OCI-M2 (cell line): Measurements from ENCODE around the gene HDAC7.

ENCODE experiments used
- DNase-seq: peaks from one replicate; lab custom pipeline; 2025; ENCODE audit not compliant: unreplicated experiment; lab: John Stamatoyannopoulos, UW

HDAC7 gene

GRCh38 chr12:47768323-47768811, 51.3 kb downstream of the HDAC7 start:
- DNase-seq = no peak

GRCh38 chr12:47767216-47767724, 52.4 kb downstream of the HDAC7 start:
- no peak for DNase-seq

- DNase-seq = no peak
Observed at GRCh38 chr12:47766502-47767215, 53.0 kb downstream of the HDAC7 start.

GRCh38 chr12:47763481-47764346, 56.0 kb downstream of the HDAC7 start:
- DNase-seq = no peak

- DNase-seq = no peak
Observed at GRCh38 chr12:47762850-47763465, 56.7 kb downstream of the HDAC7 start.

GRCh38 chr12:47758834-47759690, 60.6 kb downstream of the HDAC7 start, which contains the start of gene RAPGEF3:
RAPGEF3 (minus strand) TSS chr12:47758880; CDS start chr12:47758556, 324 bp downstream.
- no peak for DNase-seq

- DNase-seq = no peak
Observed at GRCh38 chr12:47758584-47758833, 61.2 kb downstream of the HDAC7 start.

GRCh38 chr12:47757840-47758583, 61.7 kb downstream of the HDAC7 start:
- no peak for DNase-seq

GRCh38 chr12:47757364-47757839, 62.3 kb downstream of the HDAC7 start:
- DNase-seq = no peak

GRCh38 chr12:47755655-47756562, 63.8 kb downstream of the HDAC7 start:
- no peak for DNase-seq

GRCh38 chr12:47754881-47755280, 64.8 kb downstream of the HDAC7 start:
- DNase-seq = no peak

GRCh38 chr12:47754126-47754525, 65.6 kb downstream of the HDAC7 start:
- DNase-seq = no peak

- no peak for DNase-seq
Observed at GRCh38 chr12:47753021-47754001, 66.4 kb downstream of the HDAC7 start.

GRCh38 chr12:47752552-47752951, 67.2 kb downstream of the HDAC7 start:
- no peak for DNase-seq

- DNase-seq = no peak
Observed at GRCh38 chr12:47752121-47752520, 67.6 kb downstream of the HDAC7 start.

- DNase-seq = no peak
Observed at GRCh38 chr12:47751561-47751960, 68.1 kb downstream of the HDAC7 start.

- DNase-seq = no peak
Observed at GRCh38 chr12:47750916-47751470, 68.7 kb downstream of the HDAC7 start.
